Measurements from ENCODE around the gene AGPAT4. TPM values are rescaled to one million over a fixed set of nuclear protein-coding genes. Genes with fewer than 3 reads are reported as not detected.

AGPAT4 gene
- total and polyA plus RNA-seq, 2 donors (not counting 1 experiment from before 2014, with no cell fraction given): 4.4 to 6.1 TPM

DNA sequence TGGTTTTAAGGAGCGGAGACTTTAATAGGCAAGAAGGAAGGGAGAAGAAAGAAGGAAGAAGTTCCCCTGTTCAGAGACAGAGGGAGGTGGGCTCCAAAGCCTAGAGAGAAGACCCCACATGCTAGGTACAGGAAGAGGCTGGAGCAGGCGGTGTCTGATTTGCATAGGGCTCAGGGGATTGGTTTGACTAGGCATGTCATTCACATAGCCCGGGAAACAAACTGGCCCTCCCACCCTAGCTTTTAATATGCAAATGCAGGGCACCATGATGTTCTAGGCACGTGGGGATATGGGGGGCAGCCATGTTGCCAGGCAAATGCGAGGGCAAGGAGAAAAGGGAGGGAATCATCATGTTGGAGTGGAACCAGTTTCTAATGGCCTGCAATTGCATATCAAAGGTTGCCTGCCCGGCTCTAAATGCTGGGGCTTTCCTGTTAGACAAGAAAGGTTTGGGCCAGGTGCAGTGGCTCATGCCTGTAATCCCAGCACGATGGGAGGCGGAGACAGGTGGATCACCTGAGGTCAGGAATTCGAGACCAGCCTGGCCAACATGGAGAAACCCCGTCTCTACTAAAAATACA is 34.3 kb upstream of the AGPAT4 start:
- H3K27me3 ChIP-seq (replicated peaks in 1 of 4; ENCODE audit: control extremely low read depth in 1 of 4, control insufficient read depth in 3 of 4, insufficient read depth in 4 of 4, low read length in 3 of 4): no peaks in the 10 kb centered on the region
- ChIA-PET POLR2A (no interaction called here), CTCF (no interaction called here)
- Mint-ChIP-seq H3K4me1 (no peaks in the 10 kb centered on the region), H3K4me3 (no peak overlapping the region), H3K27ac (no peak overlapping the region), H3K27me3 (no peaks in the 10 kb centered on the region), H3K9me3 (ENCODE audit: insufficient read depth) (no peaks in the 10 kb centered on the region)
- H4K20me1 ChIP-seq (ENCODE audit: control insufficient read depth, insufficient read depth, low read length, poor library complexity, severe bottlenecking): no peaks in the 10 kb centered on the region
- no peaks in the 10 kb centered on the region for H3K9me3 ChIP-seq (ENCODE audit: control extremely low read depth in 1 of 3, control insufficient read depth in 2 of 3, insufficient read depth in 1 of 3, low read length in 2 of 3)
- no peak overlapping the region for H2AFZ ChIP-seq (ENCODE audit: insufficient read depth, low read depth, low read length, poor library complexity, severe bottlenecking)
- no peaks in the 10 kb centered on the region for H3K36me3 ChIP-seq (replicated peaks in 1 of 2; ENCODE audit: control extremely low read depth in 1 of 2, control insufficient read depth in 1 of 2, extremely low read depth in 1 of 2, insufficient read depth in 2 of 2, low read length in 1 of 2)
- TF ChIP-seq, protein P1, sequence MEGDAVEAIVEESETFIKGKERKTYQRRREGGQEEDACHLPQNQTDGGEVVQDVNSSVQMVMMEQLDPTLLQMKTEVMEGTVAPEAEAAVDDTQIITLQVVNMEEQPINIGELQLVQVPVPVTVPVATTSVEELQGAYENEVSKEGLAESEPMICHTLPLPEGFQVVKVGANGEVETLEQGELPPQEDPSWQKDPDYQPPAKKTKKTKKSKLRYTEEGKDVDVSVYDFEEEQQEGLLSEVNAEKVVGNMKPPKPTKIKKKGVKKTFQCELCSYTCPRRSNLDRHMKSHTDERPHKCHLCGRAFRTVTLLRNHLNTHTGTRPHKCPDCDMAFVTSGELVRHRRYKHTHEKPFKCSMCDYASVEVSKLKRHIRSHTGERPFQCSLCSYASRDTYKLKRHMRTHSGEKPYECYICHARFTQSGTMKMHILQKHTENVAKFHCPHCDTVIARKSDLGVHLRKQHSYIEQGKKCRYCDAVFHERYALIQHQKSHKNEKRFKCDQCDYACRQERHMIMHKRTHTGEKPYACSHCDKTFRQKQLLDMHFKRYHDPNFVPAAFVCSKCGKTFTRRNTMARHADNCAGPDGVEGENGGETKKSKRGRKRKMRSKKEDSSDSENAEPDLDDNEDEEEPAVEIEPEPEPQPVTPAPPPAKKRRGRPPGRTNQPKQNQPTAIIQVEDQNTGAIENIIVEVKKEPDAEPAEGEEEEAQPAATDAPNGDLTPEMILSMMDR (IDR thresholded peaks at IDR 0.05): no peak
- no peak for TF ChIP-seq EZH2 (IDR thresholded peaks at IDR 0.05; ENCODE audit: borderline replicate concordance, insufficient read depth, low read depth, low read length, poor library complexity, severe bottlenecking)
- WGBS (ENCODE audit: insufficient coverage): 80% methylated on average over 8 of the region's 10 CpGs
- no peak overlapping the region for H3K27ac ChIP-seq (ENCODE audit: low read length in 2 of 2)
- no peak for ATAC-seq (ENCODE audit: low read depth)
- intact Hi-C loops (cut with micrococcal nuclease): no loop called here
- H3K9ac ChIP-seq (ENCODE audit: low read length): no peak overlapping the region
- no peaks in the 10 kb centered on the region for H3K79me2 ChIP-seq (ENCODE audit: control insufficient read depth, insufficient read depth, low read length)
- H3K4me1 ChIP-seq (ENCODE audit: control insufficient read depth in 2 of 2, insufficient read depth in 2 of 2, low read length in 2 of 2): no peaks in the 10 kb centered on the region
- H3K4me3 ChIP-seq (ENCODE audit: control extremely low read depth in 1 of 5, extremely low read depth in 1 of 5, insufficient read depth in 1 of 5, low read depth in 2 of 5, low read length in 4 of 5): no peak overlapping the region
- H3K4me2 ChIP-seq (replicated peaks; ENCODE audit: low read depth, low read length, poor library complexity, severe bottlenecking): no peak overlapping the region
- no peak for DNase-seq

DNA sequence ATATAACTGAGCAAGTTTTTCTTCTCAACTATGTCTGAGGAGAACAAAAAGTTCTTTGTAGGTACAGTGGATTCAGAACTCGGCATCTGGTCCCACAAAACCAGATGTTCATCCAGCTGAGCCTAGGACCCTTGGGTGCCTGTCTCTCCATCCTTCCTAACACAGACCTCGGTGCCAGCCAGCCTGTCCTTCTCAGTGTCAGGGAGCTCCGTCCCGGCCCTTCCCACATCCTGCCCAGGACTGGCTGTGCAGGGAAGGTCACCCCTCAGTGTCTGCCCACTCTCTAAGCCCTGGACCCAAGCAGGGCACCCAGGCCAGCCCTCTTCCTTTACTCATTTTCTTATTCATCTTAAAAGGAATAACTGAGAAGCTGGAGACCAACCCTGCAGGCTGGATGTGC is 32.0 kb upstream of the AGPAT4 start:
- POLR2A ChIA-PET: no interaction called here
- CTCF ChIA-PET: no interaction called here
- intact Hi-C loops (cut with micrococcal nuclease): no loop called here
- Histone ChIP-seq H3K4me2 (replicated peaks; ENCODE audit: low read depth, low read length, poor library complexity, severe bottlenecking) (no peak overlapping the region), H3K27ac (ENCODE audit: low read length in 2 of 2) (no peak overlapping the region), H3K36me3 (replicated peaks in 1 of 2; ENCODE audit: control extremely low read depth in 1 of 2, control insufficient read depth in 1 of 2, extremely low read depth in 1 of 2, insufficient read depth in 2 of 2, low read length in 1 of 2) (no peaks in the 10 kb centered on the region), H3K9me3 (ENCODE audit: control extremely low read depth in 1 of 3, control insufficient read depth in 2 of 3, insufficient read depth in 1 of 3, low read length in 2 of 3) (no peaks in the 10 kb centered on the region), H3K4me3 (ENCODE audit: control extremely low read depth in 1 of 5, extremely low read depth in 1 of 5, insufficient read depth in 1 of 5, low read depth in 2 of 5, low read length in 4 of 5) (no peak overlapping the region), H3K27me3 (replicated peaks in 1 of 4; ENCODE audit: control extremely low read depth in 1 of 4, control insufficient read depth in 3 of 4, insufficient read depth in 4 of 4, low read length in 3 of 4) (no peaks in the 10 kb centered on the region), H3K9ac (ENCODE audit: low read length) (no peak overlapping the region), H2AFZ (ENCODE audit: insufficient read depth, low read depth, low read length, poor library complexity, severe bottlenecking) (no peak overlapping the region), H3K79me2 (ENCODE audit: control insufficient read depth, insufficient read depth, low read length) (no peaks in the 10 kb centered on the region), H3K4me1 (ENCODE audit: control insufficient read depth in 2 of 2, insufficient read depth in 2 of 2, low read length in 2 of 2) (no peaks in the 10 kb centered on the region), H4K20me1 (ENCODE audit: control insufficient read depth, insufficient read depth, low read length, poor library complexity, severe bottlenecking) (no peaks in the 10 kb centered on the region)
- whole genome bisulfite sequencing (ENCODE audit: insufficient coverage): 70% methylated on average over 4 of the region's 4 CpGs
- no peak overlapping the region for H3K27ac Mint-ChIP-seq
- ATAC-seq (ENCODE audit: low read depth) (no peak), DNase-seq (no peak)
- H3K4me1 Mint-ChIP-seq: no peaks in the 10 kb centered on the region
- H3K4me3 Mint-ChIP-seq: no peak overlapping the region
- no peaks in the 10 kb centered on the region for H3K9me3 Mint-ChIP-seq (ENCODE audit: insufficient read depth)
- TF ChIP-seq EZH2 (IDR thresholded peaks at IDR 0.05; ENCODE audit: borderline replicate concordance, insufficient read depth, low read depth, low read length, poor library complexity, severe bottlenecking): no peak
- TF ChIP-seq, protein P1 (IDR thresholded peaks at IDR 0.05): no peak
- peaks cover 4% of the 10 kb centered on the region for H3K27me3 Mint-ChIP-seq

All from B cell (primary cell).